IPS-18c (cell line): Measurements from ENCODE around the gene FCHSD1.
A peak's percentile ranks its signal among the peaks of the same experiment; 100 is the strongest.

Source experiments
- H3K4me3 ChIP-seq: 2 replicates; pipeline ENCODE4 v1.7.0; 2013; ENCODE audit warnings: low read depth, mild to moderate bottlenecking, low read length, moderate library complexity; ENCODE audit not compliant: insufficient read depth
- H3K9me3 ChIP-seq: one replicate; pipeline ENCODE4 v1.6.1; 2013; ENCODE audit warnings: mild to moderate bottlenecking, low read length, moderate library complexity; ENCODE audit not compliant: control insufficient read depth, insufficient read depth

The FCHSD1 gene

DNA sequence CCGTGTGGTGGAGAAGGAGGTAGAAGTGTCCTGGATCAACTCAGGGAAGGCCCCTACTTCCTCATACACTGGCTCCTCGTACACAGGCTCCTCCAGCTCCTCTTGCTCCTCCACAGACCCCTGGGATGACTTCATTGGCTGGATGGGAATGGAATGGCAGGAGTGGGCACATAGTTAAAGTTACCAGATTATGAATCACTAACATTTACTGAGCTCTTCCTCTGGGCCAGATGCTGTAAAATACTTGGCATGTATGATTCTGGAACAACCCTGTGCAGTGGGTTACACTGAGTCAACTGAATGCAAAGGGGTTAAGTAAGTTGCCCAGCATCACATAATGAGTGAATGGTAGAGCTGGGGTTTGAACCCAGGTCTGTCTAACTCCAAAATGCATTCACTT lies 3.1 kb upstream of the FCHSD1 start:
- no peak overlapping the region for H3K4me3 ChIP-seq
- H3K9me3 ChIP-seq, result peaks cover 2% of the 10 kb centered on the region

DNA sequence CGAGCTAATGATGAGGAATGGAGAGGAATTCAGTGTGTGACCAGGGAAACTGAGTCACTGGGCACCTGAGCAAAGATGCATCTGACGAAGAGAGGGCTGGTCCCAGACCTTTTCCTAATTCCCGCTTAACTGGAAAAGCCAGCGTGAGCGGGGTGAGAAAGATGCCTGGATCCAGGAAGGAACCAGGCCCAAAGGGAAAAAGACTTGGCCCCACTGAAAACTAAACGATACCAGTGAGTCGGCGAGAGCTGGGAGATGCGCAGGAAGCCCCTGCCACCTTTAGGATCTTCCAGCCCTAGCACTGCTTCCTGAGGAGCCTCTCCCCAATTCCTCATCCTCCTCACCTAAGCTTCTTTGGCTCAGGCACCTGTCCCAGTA lies 499 bp upstream of the FCHSD1 start:
- H3K4me3 ChIP-seq, result peak overlapping the region; percentile 39; the same call in 1 of the 2 replicates
- no peaks in the 10 kb centered on the region for H3K9me3 ChIP-seq

DNA sequence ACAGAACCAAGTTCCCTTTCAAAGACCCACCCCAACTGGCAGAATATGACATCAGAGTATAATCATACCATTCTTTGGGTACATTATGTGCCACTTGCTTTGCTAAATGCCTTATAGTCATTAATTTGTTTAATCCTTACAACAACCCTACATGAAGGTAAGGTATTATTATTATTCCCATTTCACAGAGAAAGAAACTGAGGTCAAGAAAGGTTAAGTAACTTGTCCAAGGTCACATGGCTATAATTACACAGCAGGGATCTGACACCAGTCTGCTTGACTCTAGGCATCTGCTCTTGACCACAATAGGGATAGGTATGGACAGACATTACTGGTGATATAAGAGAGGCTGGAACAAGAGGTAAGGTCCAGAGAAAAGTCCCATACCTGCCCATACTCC lies 1.2 kb downstream of the FCHSD1 start:
- no peak overlapping the region; the same call in 1 of the 2 replicates for H3K4me3 ChIP-seq
- no peaks in the 10 kb centered on the region for H3K9me3 ChIP-seq

DNA sequence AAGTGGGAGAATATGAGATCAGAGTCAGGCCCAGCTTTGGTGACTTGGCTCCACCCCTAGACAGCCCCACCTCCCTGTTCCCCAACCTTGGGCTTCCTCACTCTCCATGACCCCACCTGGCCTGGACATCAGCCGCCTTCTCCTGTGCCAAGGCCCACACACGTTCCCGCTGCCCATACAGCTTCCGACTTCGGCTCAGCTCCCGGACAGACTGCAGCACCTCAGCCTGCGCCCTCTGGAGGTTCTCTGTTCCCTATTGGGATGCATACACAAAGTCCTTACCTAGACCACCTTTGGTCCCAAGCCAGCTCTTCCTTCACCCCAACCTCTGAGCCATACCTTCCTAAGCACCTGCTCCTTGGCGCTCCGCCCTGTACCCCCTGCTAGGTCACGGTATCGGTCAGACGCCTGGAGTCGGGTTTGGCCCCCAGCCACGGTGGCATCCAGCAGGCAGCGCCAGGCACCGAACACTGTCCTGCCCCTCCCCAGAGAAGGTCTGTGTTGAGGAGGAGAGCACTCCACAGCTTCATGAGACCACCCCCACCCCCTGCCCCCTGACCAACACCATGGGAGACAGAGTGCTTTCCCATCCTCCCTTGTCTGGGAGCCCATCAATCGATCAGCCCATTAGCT lies 2.0 kb downstream of the FCHSD1 start:
- Histone ChIP-seq H3K4me3 (no peak overlapping the region), H3K9me3 (no peaks in the 10 kb centered on the region)

DNA sequence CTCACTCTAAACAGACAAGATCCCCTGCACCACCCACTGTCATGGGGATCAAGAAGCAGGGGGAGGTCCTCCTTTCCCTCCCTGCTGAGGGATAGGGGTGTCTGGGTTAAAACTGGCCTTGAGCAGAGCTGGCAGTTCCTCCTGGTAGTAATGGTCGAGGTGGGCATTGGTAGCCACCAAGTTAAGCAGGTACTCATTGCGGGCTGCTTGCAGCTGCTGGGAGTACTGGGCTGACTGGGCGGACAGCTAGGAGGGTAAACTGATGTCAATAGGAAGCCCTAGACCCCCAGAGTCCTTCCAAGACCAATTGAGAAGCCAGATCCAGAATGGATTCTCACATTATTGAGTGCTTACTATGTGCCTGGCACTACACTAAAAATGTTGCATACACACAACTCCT lies 3.4 kb downstream of the FCHSD1 start:
- no peak overlapping the region for H3K4me3 ChIP-seq
- H3K9me3 ChIP-seq, result no peaks in the 10 kb centered on the region

DNA sequence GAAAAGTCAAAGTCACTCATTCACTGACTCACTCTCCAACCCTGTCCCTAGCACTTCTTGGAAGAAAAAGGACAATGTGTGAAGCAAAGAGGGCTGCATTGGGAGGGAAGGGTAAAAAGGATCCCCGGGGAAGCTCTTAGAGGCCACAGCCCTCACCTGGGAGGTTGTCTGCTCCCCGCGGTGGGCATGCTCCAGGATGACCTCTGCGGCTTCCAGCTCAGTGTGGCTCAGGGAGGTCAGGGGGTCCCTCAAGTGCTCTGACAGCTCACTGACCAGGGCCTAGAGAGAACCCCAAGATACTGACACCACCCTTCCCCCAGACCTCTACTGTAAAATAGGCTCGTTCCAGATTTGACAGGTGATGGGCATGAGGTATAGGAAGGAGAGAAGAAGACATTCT lies 4.0 kb downstream of the FCHSD1 start:
- Histone ChIP-seq H3K4me3 (no peak overlapping the region), H3K9me3 (no peaks in the 10 kb centered on the region)

DNA sequence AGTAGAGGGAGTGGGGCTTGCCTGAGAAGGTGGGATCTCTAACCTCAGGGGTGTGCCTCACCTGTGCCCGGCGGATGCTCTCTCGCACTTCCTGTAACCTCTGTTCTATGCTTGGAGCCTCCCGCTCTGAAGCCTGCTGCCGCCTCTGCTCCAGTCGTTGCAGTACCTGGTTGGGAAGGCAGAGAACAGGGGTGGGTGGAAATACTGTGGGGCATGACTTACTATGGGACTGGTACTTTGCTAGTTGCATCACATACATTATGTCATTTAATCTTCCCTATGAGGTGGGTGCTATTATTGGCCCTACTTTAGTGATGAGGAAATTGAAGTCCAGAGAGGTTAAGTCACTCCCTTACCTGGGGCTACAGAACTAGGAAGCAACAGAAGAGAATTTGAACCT lies 5.2 kb downstream of the FCHSD1 start:
- H3K9me3 ChIP-seq, result no peaks in the 10 kb centered on the region
- no peak overlapping the region for H3K4me3 ChIP-seq

DNA sequence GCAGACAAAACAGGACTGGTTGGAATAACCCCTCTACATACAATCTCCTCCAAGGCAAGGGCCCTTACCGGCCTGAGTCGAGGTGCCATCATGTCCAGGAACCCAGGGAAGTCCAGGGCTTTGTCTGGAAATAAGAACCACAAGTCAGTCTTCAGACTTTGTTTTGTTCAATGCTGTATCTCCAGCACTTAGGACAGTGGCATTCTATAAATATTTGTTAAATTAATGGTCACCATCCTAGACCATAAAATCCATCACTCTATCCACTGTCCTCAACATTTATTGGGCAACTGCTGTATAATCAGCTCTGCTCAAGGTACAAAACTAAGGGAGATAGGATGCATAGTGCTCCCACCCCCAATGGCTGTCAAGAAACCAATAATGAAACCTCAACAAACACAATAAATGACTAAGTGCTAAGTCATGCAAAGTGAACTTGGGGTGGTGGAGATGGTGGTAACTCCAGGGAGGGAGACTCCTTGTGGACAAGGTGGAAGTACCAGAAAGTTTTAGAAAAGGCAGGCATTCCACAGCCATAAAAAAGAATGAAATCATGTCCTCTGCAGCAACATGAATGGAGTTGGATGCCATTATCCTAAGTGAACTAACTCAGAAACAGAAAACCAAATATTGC lies 9.5 kb downstream of the FCHSD1 start:
- H3K4me3 ChIP-seq, result no peak overlapping the region
- no peaks in the 10 kb centered on the region for H3K9me3 ChIP-seq

DNA sequence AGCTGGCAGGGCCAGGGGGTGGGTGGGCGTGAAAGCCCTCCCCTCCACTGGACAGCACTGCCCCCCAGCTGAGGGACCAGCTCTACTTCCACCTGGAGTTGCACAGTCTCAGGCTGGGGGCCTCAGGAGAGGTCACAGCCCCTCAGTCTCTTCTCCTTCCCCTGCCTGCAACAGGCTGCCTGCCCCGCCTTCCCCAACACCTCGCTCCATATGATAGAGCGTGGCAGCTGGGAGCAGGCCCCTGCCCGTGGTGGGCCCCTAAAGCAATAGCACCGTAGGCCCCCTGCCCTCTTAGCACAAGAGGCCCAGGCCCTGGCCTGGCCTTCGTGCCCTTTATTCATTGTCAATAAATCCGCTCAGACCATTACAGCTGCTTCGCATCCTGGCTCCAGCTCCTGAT lies 10.5 kb downstream of the FCHSD1 start:
- no peaks in the 10 kb centered on the region for H3K9me3 ChIP-seq
- no peak overlapping the region for H3K4me3 ChIP-seq

DNA sequence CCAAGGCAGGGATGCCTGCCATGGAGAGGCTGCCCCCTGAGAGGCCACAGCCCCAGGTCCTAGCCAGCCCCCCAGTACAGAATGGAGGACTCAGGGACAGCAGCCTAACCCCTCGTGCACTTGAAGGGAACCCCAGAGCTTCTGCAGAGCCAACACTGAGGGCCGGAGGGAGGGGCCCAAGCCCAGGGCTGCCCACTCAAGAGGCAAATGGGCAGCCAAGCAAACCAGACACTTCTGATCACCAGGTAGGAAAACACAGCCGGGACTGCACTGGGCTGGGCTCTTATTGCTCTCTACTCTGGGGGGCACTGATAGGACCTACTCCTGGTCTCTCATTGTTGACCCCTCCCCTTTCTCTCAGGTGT lies 11.2 kb downstream of the FCHSD1 start:
- H3K9me3 ChIP-seq, result no peaks in the 10 kb centered on the region
- H3K4me3 ChIP-seq, result no peak overlapping the region

DNA sequence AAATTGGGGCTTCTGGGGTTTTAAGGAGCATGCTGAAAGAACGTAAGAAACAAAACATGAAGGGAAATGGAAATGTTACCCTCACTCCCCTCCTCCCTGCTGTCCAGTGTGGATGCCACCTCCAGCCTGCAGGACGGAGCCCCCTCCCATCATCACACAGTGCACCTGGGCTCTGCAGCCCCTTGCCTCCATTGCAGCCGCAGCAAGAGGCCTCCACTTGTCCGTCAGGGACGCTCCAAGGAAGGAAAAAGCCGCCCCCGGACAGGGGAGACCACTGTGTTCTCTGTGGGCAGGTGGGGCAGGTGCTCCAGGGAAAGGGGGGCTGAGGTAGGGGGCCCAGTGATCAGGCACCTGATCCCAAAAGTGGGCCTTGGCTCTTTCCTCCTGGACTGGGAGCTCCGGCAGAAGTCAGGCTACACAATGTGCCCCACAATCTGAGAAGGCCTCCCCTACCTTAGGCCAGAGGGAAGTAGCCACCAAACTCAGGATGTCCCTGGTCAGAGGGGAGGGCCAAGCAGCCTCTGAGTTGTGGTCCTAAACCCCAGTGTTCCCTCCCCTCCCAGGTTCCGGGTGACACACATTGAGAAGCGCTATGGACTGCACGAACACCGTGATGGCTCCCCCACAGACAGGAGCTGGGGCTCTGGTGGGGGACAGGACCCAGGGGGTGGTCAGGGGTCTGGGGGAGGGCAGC lies 11.7 kb downstream of the FCHSD1 start:
- H3K4me3 ChIP-seq, result no peak overlapping the region
- no peaks in the 10 kb centered on the region for H3K9me3 ChIP-seq

DNA sequence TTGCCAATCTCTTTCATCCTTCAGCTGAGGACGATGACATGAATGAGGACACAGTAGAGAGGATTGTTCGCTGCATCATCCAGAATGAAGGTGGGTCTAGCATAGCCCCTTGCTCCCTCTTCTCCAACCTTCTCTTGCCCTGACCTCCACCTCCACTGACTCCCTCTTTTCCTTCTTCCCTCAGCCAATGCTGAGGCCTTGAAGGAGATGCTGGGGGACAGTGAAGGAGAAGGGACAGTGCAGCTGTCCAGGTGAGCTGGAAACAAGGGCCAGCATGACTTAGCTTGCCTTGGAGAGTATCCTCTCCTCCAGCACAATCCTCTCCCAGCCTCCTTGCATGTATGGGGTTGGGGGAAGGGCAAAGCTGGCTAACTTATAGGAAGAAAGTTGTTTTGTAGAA lies 12.4 kb downstream of the FCHSD1 start:
- no peaks in the 10 kb centered on the region for H3K9me3 ChIP-seq
- no peak overlapping the region for H3K4me3 ChIP-seq

DNA sequence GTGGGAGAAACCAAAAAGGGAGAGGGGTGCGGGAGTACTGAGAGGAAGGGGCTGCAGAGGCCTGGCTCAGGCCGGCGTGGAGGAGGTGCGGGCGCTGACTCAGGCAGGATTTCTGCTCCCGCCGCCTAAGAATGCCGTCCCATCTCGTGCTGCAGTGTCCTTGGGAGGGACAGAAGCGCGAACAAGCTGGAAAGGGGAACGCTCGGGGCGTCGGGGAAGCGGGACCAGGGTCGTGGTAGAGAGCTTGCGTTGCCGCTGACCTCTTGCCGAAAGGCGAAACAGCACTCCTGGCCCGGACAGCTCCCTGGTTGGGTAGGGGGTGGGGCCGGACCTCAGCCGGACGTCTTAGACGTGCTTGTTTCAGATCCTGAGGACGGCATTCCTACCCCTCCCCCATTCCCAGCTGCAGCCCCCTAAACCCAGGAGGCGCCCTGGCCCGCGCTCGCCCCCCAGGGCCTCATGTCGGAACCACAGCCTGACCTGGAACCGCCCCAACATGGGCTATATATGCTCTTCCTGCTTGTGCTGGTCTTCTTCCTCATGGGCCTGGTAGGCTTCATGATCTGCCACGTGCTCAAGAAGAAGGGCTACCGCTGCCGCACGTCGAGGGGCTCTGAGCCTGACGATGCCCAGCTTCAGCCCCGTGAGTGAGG lies 13.3 kb downstream of the FCHSD1 start:
- Histone ChIP-seq H3K9me3 (no peaks in the 10 kb centered on the region), H3K4me3 (peak overlapping the region; percentile 95)

DNA sequence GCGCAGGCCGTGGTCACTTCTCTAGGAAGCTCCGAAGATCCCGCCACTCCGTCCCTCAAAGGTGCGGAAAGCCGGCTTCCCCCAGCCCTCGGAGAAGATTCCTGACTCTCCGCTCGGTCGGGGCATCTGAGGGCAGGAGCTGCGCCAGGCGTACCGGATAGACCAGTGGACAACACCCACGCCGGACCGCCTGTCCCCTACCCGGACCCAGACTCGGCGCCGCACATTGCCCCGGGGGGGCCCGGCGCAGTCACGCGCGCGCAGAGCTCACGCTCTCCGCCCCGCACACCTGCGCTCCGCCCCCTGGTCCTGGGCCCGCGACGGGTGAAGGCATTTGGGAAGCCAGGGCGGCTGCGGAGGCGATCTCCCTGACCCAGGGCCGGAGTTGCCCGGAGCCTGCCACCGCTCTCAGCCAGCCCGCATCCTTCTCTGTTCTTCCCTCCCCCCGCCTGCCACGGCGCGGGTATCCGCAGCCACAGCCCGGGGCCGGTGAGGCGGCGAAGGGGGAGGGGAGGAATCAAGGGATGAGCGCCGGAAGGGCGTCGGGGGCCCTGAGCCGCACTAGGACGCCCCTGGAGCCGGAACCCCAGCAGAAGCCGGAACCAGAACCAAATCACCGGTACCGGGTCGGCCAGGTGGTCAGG lies 14.0 kb downstream of the FCHSD1 start:
- H3K9me3 ChIP-seq, result no peaks in the 10 kb centered on the region
- H3K4me3 ChIP-seq, result peak overlapping the region; percentile 95

DNA sequence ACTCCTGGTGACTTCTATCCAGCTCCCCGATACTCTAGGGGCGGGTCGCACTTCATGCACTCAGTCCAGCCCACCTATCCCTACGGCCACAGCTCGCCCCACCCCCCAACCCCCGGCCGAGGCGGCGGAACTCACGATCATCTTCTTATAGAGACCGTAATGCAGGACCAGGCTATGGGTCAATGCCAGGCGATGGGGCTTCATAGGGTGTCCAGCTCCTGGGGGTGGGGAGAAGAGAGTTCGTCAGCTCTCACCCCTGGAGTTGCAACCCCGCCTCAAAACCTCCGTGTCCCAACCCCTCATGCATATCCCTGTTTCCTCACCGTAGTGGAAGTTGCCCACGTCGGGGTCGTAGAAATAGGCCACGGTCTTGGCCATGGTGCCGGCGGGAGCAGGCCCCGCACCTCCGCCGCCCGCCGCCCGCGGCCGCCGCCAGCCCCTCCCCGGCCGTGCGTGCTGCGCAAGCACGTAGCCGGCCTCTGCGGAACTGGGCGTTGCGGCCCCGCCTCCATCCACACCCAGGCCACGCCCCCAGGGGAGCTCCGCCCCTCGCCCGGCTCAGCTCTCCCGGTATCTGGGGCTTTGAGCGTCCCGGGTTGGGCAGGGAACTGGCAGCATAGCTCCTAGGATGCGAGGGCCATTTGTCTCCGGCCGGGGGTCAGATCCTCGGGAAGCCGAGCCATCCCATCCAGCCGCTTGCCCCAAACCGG lies 14.7 kb downstream of the FCHSD1 start, which contains the start of the genes HDAC3 and RELL2:
Gene HDAC3, minus strand, starts transcription at position 437 of the 710 bp plus-strand sequence. Its CDS starts 59 bp downstream, at position 378.
Gene RELL2, plus strand, starts transcription at position 585 of the 710 bp plus-strand sequence. CDS start 1,229 bp downstream, outside the sequence.
- H3K4me3 ChIP-seq, result peak within 1 kb of the TSS; percentile 95
- H3K9me3 ChIP-seq, result no peaks in the 10 kb centered on the region

DNA sequence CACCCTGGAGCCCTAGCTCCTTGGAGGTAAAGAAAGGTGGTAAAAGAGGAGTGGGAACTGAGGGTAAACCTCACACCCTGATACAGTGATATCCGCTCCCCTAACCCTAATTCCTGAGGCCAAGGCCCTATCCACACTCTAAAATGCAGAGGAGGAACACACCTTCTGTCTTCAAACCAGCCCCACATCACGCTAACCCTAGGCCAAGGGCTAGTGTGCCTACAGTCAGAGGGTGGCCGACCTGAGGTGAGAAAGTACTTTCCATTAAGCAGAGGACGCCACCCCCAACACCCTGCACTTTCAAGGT lies 15.2 kb downstream of the FCHSD1 start:
- peak overlapping the region; percentile 95 for H3K4me3 ChIP-seq
- no peaks in the 10 kb centered on the region for H3K9me3 ChIP-seq

DNA sequence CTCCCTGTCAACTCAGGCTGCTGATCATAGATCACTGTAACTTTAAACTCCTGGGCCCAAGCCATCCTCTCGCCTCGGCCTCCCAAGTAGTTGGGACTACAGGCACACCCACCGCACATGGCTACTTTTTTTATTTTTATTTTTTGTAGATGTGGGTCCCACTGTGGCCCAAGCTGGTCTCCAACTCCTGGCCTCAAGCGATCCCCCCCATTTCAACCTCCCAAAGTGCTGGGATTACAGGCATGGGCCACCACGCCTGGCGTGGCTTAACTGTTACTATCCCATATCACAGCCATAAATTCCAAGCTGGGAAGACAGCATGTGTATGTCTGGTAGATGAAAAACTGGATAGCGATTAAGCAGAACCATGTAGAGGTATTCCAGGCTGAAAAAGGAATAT lies 15.6 kb downstream of the FCHSD1 start:
- Histone ChIP-seq H3K4me3 (peak overlapping the region; percentile 95), H3K9me3 (no peaks in the 10 kb centered on the region)
